CD4-positive, alpha-beta T cell (primary cell): ENCODE data around the gene HNRNPC. TPM values are rescaled to one million over a fixed set of nuclear protein-coding genes. Genes with fewer than 3 reads are reported as not detected.

ENCODE experiments used
- ATAC-seq: fragments of 200-7000 bp; cut with Tn5 transposase; one replicate; pipeline ENCODE4 v1.10.0; 2022; ENCODE audit warnings: mild to moderate bottlenecking; ENCODE audit not compliant: poor library complexity
- CTCF ChIA-PET: fragments of 350-600 bp; sonication (Branson Sonifier 250); formaldehyde crosslinking; loops from one replicate; lab custom pipeline; 2021; ENCODE audit warnings: antibody characterized with exemption, inconsistent platforms; lab: Charles Lee
- POLR2A ChIA-PET: fragments of 350-600 bp; sonication (Branson Sonifier 250); formaldehyde crosslinking; loops from one replicate; lab custom pipeline; 2021; ENCODE audit warnings: antibody characterized with exemption, inconsistent platforms; lab: Charles Lee
- DNase-seq, 14 experiments: peaks; one replicate each; pipeline ENCODE4 v3.0.0-alpha.2; 2013 to 2020; ENCODE audit warnings: mixed read lengths in 2 of 14
- H3K27ac ChIP-seq, 2 donors: one replicate each; pipeline versions ENCODE4 v1.5.1 to v1.7.0; 2013; ENCODE audit warnings: low read length in 2 of 2, low read depth in 1 of 2, mild to moderate bottlenecking in 1 of 2
- H3K27me3 ChIP-seq, 2 experiments: 1 replicate in 1 of 2; 2 replicates in 1 of 2; pipeline versions ENCODE4 v1.6.1 to v1.7.0; 2013; ENCODE audit warnings: low read length in 2 of 2, control low read depth in 1 of 2, mild to moderate bottlenecking in 1 of 2, moderate library complexity in 1 of 2; ENCODE audit not compliant: insufficient read depth in 2 of 2, control insufficient read depth in 1 of 2
- H3K36me3 ChIP-seq: one replicate; pipeline ENCODE4 v1.6.1; 2013; ENCODE audit warnings: low read length, control low read depth; ENCODE audit not compliant: insufficient read depth
- H3K4me1 ChIP-seq: one replicate; pipeline ENCODE4 v1.6.1; 2013; ENCODE audit warnings: low read length, control low read depth; ENCODE audit not compliant: insufficient read depth
- H3K4me3 ChIP-seq: one replicate; pipeline ENCODE4 v1.5.1; 2013; ENCODE audit warnings: mild to moderate bottlenecking, low read length, moderate library complexity
- H3K9me3 ChIP-seq, 2 experiments: 1 replicate in 1 of 2; 2 replicates in 1 of 2; pipeline versions ENCODE4 v1.6.1 to v1.7.0; 2013; ENCODE audit warnings: low read length in 2 of 2, mild to moderate bottlenecking in 2 of 2, control low read depth in 1 of 2, moderate library complexity in 1 of 2; ENCODE audit not compliant: control insufficient read depth in 1 of 2, insufficient read depth in 1 of 2
- H3K27ac Mint-ChIP-seq: one replicate; pipeline ENCODE4 v1.8.0; 2020; ENCODE audit warnings: mixed read lengths
- H3K27me3 Mint-ChIP-seq: one replicate; pipeline ENCODE4 v1.8.0; 2021; ENCODE audit warnings: mixed read lengths
- H3K36me3 Mint-ChIP-seq: one replicate; pipeline ENCODE4 v1.8.0; 2021; ENCODE audit warnings: low read depth, mixed read lengths
- H3K4me1 Mint-ChIP-seq: one replicate; pipeline ENCODE4 v1.8.0; 2021; ENCODE audit warnings: low read depth, mixed read lengths
- H3K4me3 Mint-ChIP-seq: one replicate; pipeline ENCODE4 v1.8.0; 2020; ENCODE audit warnings: mild to moderate bottlenecking, mixed read lengths
- H3K9me3 Mint-ChIP-seq: one replicate; pipeline ENCODE4 v1.8.0; 2020; ENCODE audit warnings: mixed read lengths
- CTCF ChIP-seq: fragments of 200-600 bp; IDR thresholded peaks from one replicate; pipeline ENCODE4 v1.8.0; 2022; ENCODE audit warnings: antibody characterized with exemption, mild to moderate bottlenecking
- intact Hi-C, 2 experiments: fragments of 100-400 bp; cut with DNase I in 1 of 2; cut with micrococcal nuclease in 1 of 2; formaldehyde crosslinking; loops; one replicate each; pipeline versions ENCODE4 v1.15.1 to v1.9.0; 2023 to 2025; cut with DNase I, micrococcal nuclease
- total RNA-seq, 174 experiments: library from RNA in 2 of 174; stranded (reverse) in 2 of 174; gene quantifications; one replicate each; pipeline ENCODE4 v1.2.3 and lab custom pipeline; 2021 to 2026

The HNRNPC gene
- total RNA-seq, 2 experiments from 2014 or later = 507 to 528 TPM

- Histone ChIP-seq H3K9me3 (no peaks in the 10 kb centered on the region), H3K27me3 (no peaks in the 10 kb centered on the region), H3K4me3 (no peak overlapping the region), H3K27ac (no peak overlapping the region), H3K4me1 (peaks cover 43% of the 10 kb centered on the region), H3K36me3 (peaks cover 74% of the 10 kb centered on the region)
- H3K36me3 Mint-ChIP-seq = peaks cover 81% of the 10 kb centered on the region
- no peak for TF ChIP-seq CTCF
- no peak overlapping the region for H3K4me3 Mint-ChIP-seq
- ChIA-PET CTCF (interaction anchor here (5.5 kb wide), 1 partner anchor 21 kb away, joined by 21 read pairs; no protein-coding TSS in a partner anchor), POLR2A (interaction anchor here (1.1 to 1.4 kb wide), 3 partner anchors 12 to 24 kb away, joined by 3 to 7 read pairs (median 4); no protein-coding TSS in a partner anchor)
- H3K27me3 Mint-ChIP-seq = no peaks in the 10 kb centered on the region
- H3K4me1 Mint-ChIP-seq = peaks cover 73% of the 10 kb centered on the region
- H3K27ac Mint-ChIP-seq = peak overlapping the region; percentile 42
- H3K9me3 Mint-ChIP-seq = no peaks in the 10 kb centered on the region
- DNase-seq = no peak
- intact Hi-C loops = loop anchor here (2.0 to 10.0 kb wide), 3 partner anchors 20 to 310 kb away; partner anchors contain the start of gene CHD8 (in 1 of the 2)
- ATAC-seq = no peak
Measured at GRCh38 chr14:21244544-21244943, 24.7 kb downstream of the HNRNPC start.

GRCh38 chr14:21241218-21241819 is 27.9 kb downstream of the HNRNPC start:
- peaks cover 67% of the 10 kb centered on the region for H3K36me3 ChIP-seq
- DNase-seq (peak in 3 of 14 experiments; percentile 55 to 67 (median 63)), ATAC-seq (no peak)
- H3K27me3 ChIP-seq = no peaks in the 10 kb centered on the region
- no peaks in the 10 kb centered on the region for H3K9me3 ChIP-seq
- Mint-ChIP-seq H3K4me1 (peaks cover 75% of the 10 kb centered on the region), H3K4me3 (no peak overlapping the region), H3K9me3 (no peaks in the 10 kb centered on the region), H3K36me3 (peaks cover 81% of the 10 kb centered on the region), H3K27me3 (no peaks in the 10 kb centered on the region), H3K27ac (peak overlapping the region; percentile 11)
- no peak overlapping the region for H3K27ac ChIP-seq
- ChIA-PET CTCF (interaction anchor here (0.7 to 5.5 kb wide), 3 partner anchors 24 to 67 kb away, joined by 3 to 21 read pairs (median 3); no protein-coding TSS in a partner anchor), POLR2A (interaction anchor here (1.2 kb wide), 1 partner anchor 143 kb away, joined by 4 read pairs; the partner anchor contains the start of gene SUPT16H)
- intact Hi-C loops = loop anchor here (1.0 to 10.0 kb wide), 4 partner anchors 143 to 313 kb away; partner anchors contain the start of genes CHD8 (in 1 of the 2), SUPT16H (in 1 of the 2) and TOX4 (in 1 of the 2)
- peak; percentile 66 for TF ChIP-seq CTCF
- H3K4me1 ChIP-seq = peaks cover 45% of the 10 kb centered on the region
- no peak overlapping the region for H3K4me3 ChIP-seq

- no peak overlapping the region for H3K27ac ChIP-seq
- H3K27ac Mint-ChIP-seq = peak overlapping the region; percentile 38
- no peaks in the 10 kb centered on the region for H3K27me3 Mint-ChIP-seq
- ATAC-seq (no peak), DNase-seq (no peak)
- no peaks in the 10 kb centered on the region for H3K27me3 ChIP-seq
- no peak overlapping the region for H3K4me3 ChIP-seq
- peaks cover 79% of the 10 kb centered on the region for H3K36me3 Mint-ChIP-seq
- peaks cover 68% of the 10 kb centered on the region for H3K36me3 ChIP-seq
- POLR2A ChIA-PET = interaction anchor here (2.6 kb wide), 1 partner anchor 10 kb away, joined by 16 read pairs; no protein-coding TSS in a partner anchor
- CTCF ChIA-PET = interaction anchor here (0.6 to 1.5 kb wide), 4 partner anchors 14 to 68 kb away, joined by 3 to 4 read pairs (median 3); no protein-coding TSS in a partner anchor
- no peak for TF ChIP-seq CTCF
- no peak overlapping the region for H3K4me3 Mint-ChIP-seq
- H3K9me3 Mint-ChIP-seq = no peaks in the 10 kb centered on the region
- intact Hi-C loops = loop anchor here (5.0 to 10.0 kb wide), 2 partner anchors 217 to 314 kb away; partner anchors contain the start of gene CHD8 (in 1 of the 2)
- H3K9me3 ChIP-seq = no peaks in the 10 kb centered on the region
- peaks cover 38% of the 10 kb centered on the region for H3K4me1 ChIP-seq
- peaks cover 77% of the 10 kb centered on the region for H3K4me1 Mint-ChIP-seq
Measured at GRCh38 chr14:21240417-21240816, 28.8 kb downstream of the HNRNPC start.
